A549 (cell line): Measurements from ENCODE around the gene KDM1B.

Experiments
- EP300 ChIP-seq, 2 experiments: fragments of >200 bp; sonication (Bioruptor Twin); formaldehyde crosslinking; IDR thresholded peaks; 2 replicates in 1 of 2; 3 replicates in 1 of 2; pipeline ENCODE4 v1.6.1; 2016 to 2017
- GATA3 ChIP-seq: IDR thresholded peaks from 2 replicates; pipeline ENCODE4 v1.6.1; 2012; ENCODE audit warnings: borderline replicate concordance
- HDAC2 ChIP-seq: fragments of 200-600 bp; sonication (generic); IDR thresholded peaks from 2 replicates; pipeline ENCODE4 v1.6.1; 2016
- KDM1A ChIP-seq: fragments of 200-600 bp; sonication (generic); IDR thresholded peaks from 2 replicates; pipeline ENCODE4 v1.6.1; 2016; ENCODE audit warnings: low read depth, mild to moderate bottlenecking
- MAFK ChIP-seq: fragments of 450-650 bp; IDR thresholded peaks from 2 replicates; pipeline ENCODE4 v1.6.1; 2014; ENCODE audit not compliant: partially characterized antibody
- MAX ChIP-seq: IDR thresholded peaks from 2 replicates; pipeline ENCODE4 v1.6.1; 2012
- MAZ ChIP-seq: fragments of 150-350 bp; IDR thresholded peaks from 2 replicates; pipeline ENCODE4 v1.6.1; 2014; ENCODE audit warnings: antibody characterized with exemption, low read depth, low read length, borderline replicate concordance
- MYC ChIP-seq: IDR thresholded peaks from 2 replicates; pipeline ENCODE4 v1.6.1; 2012; ENCODE audit warnings: mild to moderate bottlenecking, inconsistent platforms, low read length, improper control_type of control experiment, borderline replicate concordance
- NR3C1 ChIP-seq: fragments of >200 bp; sonication (Bioruptor Twin); formaldehyde crosslinking; IDR thresholded peaks from 3 replicates; pipeline ENCODE4 v1.6.1; 2017
- PHF8 ChIP-seq: fragments of 200-600 bp; sonication (generic); IDR thresholded peaks from 2 replicates; pipeline ENCODE4 v1.6.1; 2016; ENCODE audit warnings: low read depth, mild to moderate bottlenecking, antibody characterized with exemption, moderate library complexity, borderline replicate concordance
- POLR2A ChIP-seq: IDR thresholded peaks from 2 replicates; pipeline ENCODE4 v1.6.1; 2012; ENCODE audit warnings: mild to moderate bottlenecking, low read length
- ZSCAN20 ChIP-seq: fragments of 250-450 bp; sonication (Bioruptor Pico); IDR thresholded peaks from 2 replicates; pipeline ENCODE4 v1.8.0; 2022; ENCODE audit warnings: mild to moderate bottlenecking, moderate library complexity
- TF ChIP-seq, protein P1 (sequence below): fragments of >200 bp; sonication (Bioruptor Twin); formaldehyde crosslinking; IDR thresholded peaks from 3 replicates; pipeline ENCODE4 v1.5.1; 2016

DNA sequence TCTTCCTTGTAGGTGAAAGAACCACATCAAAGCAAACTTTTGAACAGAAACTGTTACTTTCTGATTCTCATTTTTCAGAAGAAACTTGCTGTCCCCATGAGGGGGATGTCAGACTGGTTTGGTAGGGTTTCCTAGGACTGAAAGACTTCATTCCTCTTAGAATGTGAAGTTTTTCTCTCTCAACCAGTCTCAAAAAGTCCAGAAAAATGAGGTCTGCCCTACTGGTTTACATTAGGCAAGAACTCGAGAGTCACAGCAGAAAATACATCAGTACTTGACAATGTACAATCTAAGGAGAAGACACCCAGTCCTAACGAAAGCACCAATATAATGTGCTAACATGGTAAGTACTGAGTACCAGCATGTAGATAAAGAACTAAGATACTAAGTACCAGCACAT is 20.1 kb upstream of the KDM1B start:
- TF ChIP-seq MYC (no peak), NR3C1 (no peak), POLR2A (no peak), MAX (no peak), EP300 (IDR thresholded peaks at IDR 0.05) (no peak), HDAC2 (no peak), PHF8 (no peak), MAZ (no peak), ZSCAN20 (no peak), MAFK (no peak), KDM1A (no peak), GATA3 (no peak)
- TF ChIP-seq, protein P1, sequence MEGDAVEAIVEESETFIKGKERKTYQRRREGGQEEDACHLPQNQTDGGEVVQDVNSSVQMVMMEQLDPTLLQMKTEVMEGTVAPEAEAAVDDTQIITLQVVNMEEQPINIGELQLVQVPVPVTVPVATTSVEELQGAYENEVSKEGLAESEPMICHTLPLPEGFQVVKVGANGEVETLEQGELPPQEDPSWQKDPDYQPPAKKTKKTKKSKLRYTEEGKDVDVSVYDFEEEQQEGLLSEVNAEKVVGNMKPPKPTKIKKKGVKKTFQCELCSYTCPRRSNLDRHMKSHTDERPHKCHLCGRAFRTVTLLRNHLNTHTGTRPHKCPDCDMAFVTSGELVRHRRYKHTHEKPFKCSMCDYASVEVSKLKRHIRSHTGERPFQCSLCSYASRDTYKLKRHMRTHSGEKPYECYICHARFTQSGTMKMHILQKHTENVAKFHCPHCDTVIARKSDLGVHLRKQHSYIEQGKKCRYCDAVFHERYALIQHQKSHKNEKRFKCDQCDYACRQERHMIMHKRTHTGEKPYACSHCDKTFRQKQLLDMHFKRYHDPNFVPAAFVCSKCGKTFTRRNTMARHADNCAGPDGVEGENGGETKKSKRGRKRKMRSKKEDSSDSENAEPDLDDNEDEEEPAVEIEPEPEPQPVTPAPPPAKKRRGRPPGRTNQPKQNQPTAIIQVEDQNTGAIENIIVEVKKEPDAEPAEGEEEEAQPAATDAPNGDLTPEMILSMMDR: no peak
